ENCODE data around the gene TMEM47. TPM values are rescaled to one million over a fixed set of nuclear protein-coding genes. Genes with fewer than 3 reads are reported as not detected.

Gene TMEM47
- total RNA-seq, 1 donor from 2014 or later = 16.8 TPM

DNA sequence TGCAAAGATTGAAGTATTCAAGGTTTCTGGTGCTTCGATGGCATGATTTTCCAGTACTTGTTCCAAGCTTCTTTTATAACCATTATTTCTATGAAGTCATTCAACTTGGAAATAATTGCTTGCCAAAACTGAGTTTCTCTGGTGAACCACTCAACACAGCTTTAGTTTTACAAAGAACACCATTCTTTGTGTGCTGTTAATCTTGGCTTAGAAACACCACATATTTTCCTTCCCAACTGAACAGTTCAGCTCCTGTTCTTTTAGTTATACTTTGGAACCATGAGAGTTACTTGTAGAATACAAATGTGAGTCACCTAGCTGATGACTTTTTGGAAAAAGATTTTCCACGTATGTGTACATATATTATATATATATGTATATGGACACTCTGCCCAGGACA lies 32.7 kb downstream of the TMEM47 start:
- no peaks in the 10 kb centered on the region for H3K9me3 Mint-ChIP-seq (ENCODE audit: low read depth)
- peaks cover 3% of the 10 kb centered on the region for H3K27me3 Mint-ChIP-seq
- TF ChIP-seq, protein P1, sequence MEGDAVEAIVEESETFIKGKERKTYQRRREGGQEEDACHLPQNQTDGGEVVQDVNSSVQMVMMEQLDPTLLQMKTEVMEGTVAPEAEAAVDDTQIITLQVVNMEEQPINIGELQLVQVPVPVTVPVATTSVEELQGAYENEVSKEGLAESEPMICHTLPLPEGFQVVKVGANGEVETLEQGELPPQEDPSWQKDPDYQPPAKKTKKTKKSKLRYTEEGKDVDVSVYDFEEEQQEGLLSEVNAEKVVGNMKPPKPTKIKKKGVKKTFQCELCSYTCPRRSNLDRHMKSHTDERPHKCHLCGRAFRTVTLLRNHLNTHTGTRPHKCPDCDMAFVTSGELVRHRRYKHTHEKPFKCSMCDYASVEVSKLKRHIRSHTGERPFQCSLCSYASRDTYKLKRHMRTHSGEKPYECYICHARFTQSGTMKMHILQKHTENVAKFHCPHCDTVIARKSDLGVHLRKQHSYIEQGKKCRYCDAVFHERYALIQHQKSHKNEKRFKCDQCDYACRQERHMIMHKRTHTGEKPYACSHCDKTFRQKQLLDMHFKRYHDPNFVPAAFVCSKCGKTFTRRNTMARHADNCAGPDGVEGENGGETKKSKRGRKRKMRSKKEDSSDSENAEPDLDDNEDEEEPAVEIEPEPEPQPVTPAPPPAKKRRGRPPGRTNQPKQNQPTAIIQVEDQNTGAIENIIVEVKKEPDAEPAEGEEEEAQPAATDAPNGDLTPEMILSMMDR (IDR thresholded peaks at IDR 0.05; ENCODE audit: unreplicated experiment) = no peak
- H3K4me3 Mint-ChIP-seq (ENCODE audit: low read depth) = no peak overlapping the region
- peaks cover 7% of the 10 kb centered on the region for H3K4me1 Mint-ChIP-seq (ENCODE audit: low read depth)
- H3K27ac Mint-ChIP-seq = no peak overlapping the region
- H3K36me3 Mint-ChIP-seq (ENCODE audit: insufficient read depth) = no peaks in the 10 kb centered on the region
- no peak for DNase-seq (ENCODE audit: low spot score, unreplicated experiment)

DNA sequence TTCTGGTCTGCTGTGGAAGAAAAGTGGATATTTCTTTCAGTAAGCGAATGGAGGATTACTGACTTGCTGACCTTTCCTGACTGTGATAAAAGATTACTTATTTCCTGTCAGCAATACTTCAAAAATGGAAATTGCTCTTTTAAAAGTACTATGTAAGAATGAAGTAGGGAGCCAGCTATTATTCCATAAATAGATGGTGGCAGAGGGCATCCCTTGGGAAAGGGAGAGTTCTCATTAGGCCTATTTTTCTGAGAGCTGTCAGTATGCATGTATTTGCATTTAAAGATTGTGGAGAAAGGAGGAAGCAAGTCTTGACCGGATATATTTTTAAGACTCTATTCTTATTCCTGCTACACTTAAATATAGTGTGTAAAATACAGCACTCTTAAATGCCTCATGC lies 37.2 kb downstream of the TMEM47 start:
- Mint-ChIP-seq H3K27me3 (peaks cover 3% of the 10 kb centered on the region), H3K4me3 (ENCODE audit: low read depth) (no peak overlapping the region), H3K4me1 (ENCODE audit: low read depth) (peaks cover 7% of the 10 kb centered on the region), H3K9me3 (ENCODE audit: low read depth) (peaks cover 5% of the 10 kb centered on the region), H3K27ac (no peak overlapping the region), H3K36me3 (ENCODE audit: insufficient read depth) (no peaks in the 10 kb centered on the region)
- DNase-seq (ENCODE audit: low spot score, unreplicated experiment) = no peak
- TF ChIP-seq, protein P1 (IDR thresholded peaks at IDR 0.05; ENCODE audit: unreplicated experiment) = no peak

DNA sequence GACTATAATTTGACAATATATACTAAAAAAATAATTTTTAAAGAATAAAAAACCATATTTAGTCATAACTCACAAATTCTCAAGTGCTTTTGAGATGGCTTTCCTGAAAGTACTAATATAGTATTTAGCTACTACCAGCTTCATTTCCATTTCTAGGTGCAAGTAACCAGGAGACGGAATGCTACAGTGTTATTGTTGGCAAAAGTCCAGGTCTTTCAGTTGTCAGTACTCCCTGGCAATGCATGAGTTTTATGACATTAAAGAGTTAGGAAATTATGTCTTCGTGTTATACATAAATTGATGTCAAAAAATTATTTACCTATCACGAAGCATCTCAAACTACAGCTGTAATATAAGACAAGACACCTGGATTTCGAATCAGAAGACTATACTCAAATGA lies 45.0 kb downstream of the TMEM47 start:
- H3K9me3 Mint-ChIP-seq (ENCODE audit: low read depth) = peaks cover 12% of the 10 kb centered on the region
- H3K4me3 Mint-ChIP-seq (ENCODE audit: low read depth) = no peak overlapping the region
- DNase-seq (ENCODE audit: low spot score, unreplicated experiment) = no peak
- H3K36me3 Mint-ChIP-seq (ENCODE audit: insufficient read depth) = no peaks in the 10 kb centered on the region
- no peak overlapping the region for H3K27ac Mint-ChIP-seq
- no peaks in the 10 kb centered on the region for H3K4me1 Mint-ChIP-seq (ENCODE audit: low read depth)
- H3K27me3 Mint-ChIP-seq = no peaks in the 10 kb centered on the region
- TF ChIP-seq, protein P1 (IDR thresholded peaks at IDR 0.05; ENCODE audit: unreplicated experiment) = no peak

- TF ChIP-seq, protein P1 (IDR thresholded peaks at IDR 0.05; ENCODE audit: unreplicated experiment) = no peak
- Mint-ChIP-seq H3K36me3 (ENCODE audit: insufficient read depth) (no peaks in the 10 kb centered on the region), H3K4me1 (ENCODE audit: low read depth) (no peaks in the 10 kb centered on the region), H3K27ac (no peak overlapping the region), H3K4me3 (ENCODE audit: low read depth) (no peak overlapping the region), H3K27me3 (no peaks in the 10 kb centered on the region), H3K9me3 (ENCODE audit: low read depth) (peaks cover 10% of the 10 kb centered on the region)
- no peak for DNase-seq (ENCODE audit: low spot score, unreplicated experiment)
These were observed 58.7 kb downstream of the TMEM47 start for GRCh38 chrX:34598362-34598761.

DNA sequence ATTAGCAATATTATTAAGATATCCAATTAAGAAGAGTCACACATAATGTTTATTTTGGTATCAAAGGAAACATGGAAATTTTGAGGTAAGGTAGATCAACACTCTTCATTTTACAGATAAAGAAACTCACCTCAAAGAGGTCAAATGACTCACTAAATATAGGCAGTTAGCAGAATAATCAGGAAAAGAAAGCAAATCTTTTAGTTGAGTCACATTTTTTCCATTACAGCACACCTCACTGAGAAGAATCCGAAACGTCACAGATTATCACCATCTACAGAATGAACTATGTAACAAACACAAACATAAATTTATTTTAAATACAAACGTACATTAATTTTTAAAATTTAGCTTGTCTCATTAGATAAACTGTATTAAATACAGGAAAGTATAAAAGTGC lies 70.1 kb downstream of the TMEM47 start:
- Mint-ChIP-seq H3K36me3 (ENCODE audit: insufficient read depth) (no peaks in the 10 kb centered on the region), H3K27me3 (no peaks in the 10 kb centered on the region), H3K27ac (no peak overlapping the region), H3K4me1 (ENCODE audit: low read depth) (peaks cover 5% of the 10 kb centered on the region), H3K4me3 (ENCODE audit: low read depth) (no peak overlapping the region), H3K9me3 (ENCODE audit: low read depth) (peaks cover 12% of the 10 kb centered on the region)
- no peak for DNase-seq (ENCODE audit: low spot score, unreplicated experiment)
- TF ChIP-seq, protein P1 (IDR thresholded peaks at IDR 0.05; ENCODE audit: unreplicated experiment) = no peak

All from progenitor cell of endocrine pancreas (in vitro differentiated cells).